Airway epithelial cell (primary cell): Measurements from ENCODE around the gene TMEM18. TPM values are rescaled to one million over a fixed set of nuclear protein-coding genes. Genes with fewer than 3 reads are reported as not detected.

Experiments used
- total RNA-seq: library from RNA; depleted of rRNA; stranded (reverse); fragments of >200 nt; gene quantifications from 2 replicates; pipeline ENCODE4 v1.2.3, GENCODE V29; 2015

The TMEM18 gene
- total RNA-seq = 9.4 and 19.0 TPM in 2 replicates

GRCh38 chr2:677056-677958, at the start of gene TMEM18:
TSS of gene TMEM18 (minus strand) at chr2:677406. CDS start at chr2:677345, 61 bp downstream.

